ENCODE results near the gene TRPM3. TPM values are rescaled to one million over a fixed set of nuclear protein-coding genes. Genes with fewer than 3 reads are reported as not detected.

The TRPM3 gene
- total RNA-seq, 4 donors from 2014 or later = 0.11 to 1.3 (median 0.21) TPM

- H3K9me3 ChIP-seq = no peaks in the 10 kb centered on the region
- 82% methylated on average over 1 of the region's 1 CpG for WGBS
- H3K36me3 ChIP-seq = no peaks in the 10 kb centered on the region
- DNase-seq (ENCODE audit: low spot score in 2 of 2) = no peak
- H3K4me3 ChIP-seq = no peak overlapping the region
- no peaks in the 10 kb centered on the region for H3K27me3 ChIP-seq
- TF ChIP-seq EP300 (IDR thresholded peaks at IDR 0.05) (no peak), POLR2AphosphoS5 (IDR thresholded peaks at IDR 0.05) (no peak), POLR2A (IDR thresholded peaks at IDR 0.05) (no peak)
- TF ChIP-seq, protein P1, sequence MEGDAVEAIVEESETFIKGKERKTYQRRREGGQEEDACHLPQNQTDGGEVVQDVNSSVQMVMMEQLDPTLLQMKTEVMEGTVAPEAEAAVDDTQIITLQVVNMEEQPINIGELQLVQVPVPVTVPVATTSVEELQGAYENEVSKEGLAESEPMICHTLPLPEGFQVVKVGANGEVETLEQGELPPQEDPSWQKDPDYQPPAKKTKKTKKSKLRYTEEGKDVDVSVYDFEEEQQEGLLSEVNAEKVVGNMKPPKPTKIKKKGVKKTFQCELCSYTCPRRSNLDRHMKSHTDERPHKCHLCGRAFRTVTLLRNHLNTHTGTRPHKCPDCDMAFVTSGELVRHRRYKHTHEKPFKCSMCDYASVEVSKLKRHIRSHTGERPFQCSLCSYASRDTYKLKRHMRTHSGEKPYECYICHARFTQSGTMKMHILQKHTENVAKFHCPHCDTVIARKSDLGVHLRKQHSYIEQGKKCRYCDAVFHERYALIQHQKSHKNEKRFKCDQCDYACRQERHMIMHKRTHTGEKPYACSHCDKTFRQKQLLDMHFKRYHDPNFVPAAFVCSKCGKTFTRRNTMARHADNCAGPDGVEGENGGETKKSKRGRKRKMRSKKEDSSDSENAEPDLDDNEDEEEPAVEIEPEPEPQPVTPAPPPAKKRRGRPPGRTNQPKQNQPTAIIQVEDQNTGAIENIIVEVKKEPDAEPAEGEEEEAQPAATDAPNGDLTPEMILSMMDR (IDR thresholded peaks at IDR 0.05) = no peak
- H3K27ac ChIP-seq = no peak overlapping the region
- H3K4me1 ChIP-seq = no peaks in the 10 kb centered on the region
These were observed 328.6 kb downstream of the TRPM3 start for GRCh38 chr9:70792796-70793195.

- no peak for TF ChIP-seq POLR2A (IDR thresholded peaks at IDR 0.05)
- H3K4me1 ChIP-seq = no peaks in the 10 kb centered on the region
- no peaks in the 10 kb centered on the region for H3K27me3 ChIP-seq
- H3K27ac ChIP-seq = no peak overlapping the region
- H3K4me3 ChIP-seq = no peak overlapping the region
- DNase-seq (ENCODE audit: low spot score in 2 of 2) = no peak
- H3K9me3 ChIP-seq = no peaks in the 10 kb centered on the region
- no peaks in the 10 kb centered on the region for H3K36me3 ChIP-seq
- WGBS = 87% methylated on average over 3 of the region's 3 CpGs
These were observed 329.5 kb downstream of the TRPM3 start for GRCh38 chr9:70791936-70792335.

GRCh38 chr9:70789086-70789485 lies 332.3 kb downstream of the TRPM3 start:
- 73% methylated on average over 1 of the region's 1 CpG for WGBS
- Histone ChIP-seq H3K4me3 (no peak overlapping the region), H3K4me1 (no peaks in the 10 kb centered on the region), H3K27me3 (no peaks in the 10 kb centered on the region), H3K27ac (no peak overlapping the region), H3K36me3 (no peaks in the 10 kb centered on the region), H3K9me3 (no peaks in the 10 kb centered on the region)
- TF ChIP-seq POLR2AphosphoS5 (IDR thresholded peaks at IDR 0.05) (no peak), EP300 (IDR thresholded peaks at IDR 0.05) (no peak), POLR2A (IDR thresholded peaks at IDR 0.05) (no peak)
- TF ChIP-seq, protein P1 (IDR thresholded peaks at IDR 0.05) = no peak
- no peak for DNase-seq (ENCODE audit: low spot score in 2 of 2)

DNA sequence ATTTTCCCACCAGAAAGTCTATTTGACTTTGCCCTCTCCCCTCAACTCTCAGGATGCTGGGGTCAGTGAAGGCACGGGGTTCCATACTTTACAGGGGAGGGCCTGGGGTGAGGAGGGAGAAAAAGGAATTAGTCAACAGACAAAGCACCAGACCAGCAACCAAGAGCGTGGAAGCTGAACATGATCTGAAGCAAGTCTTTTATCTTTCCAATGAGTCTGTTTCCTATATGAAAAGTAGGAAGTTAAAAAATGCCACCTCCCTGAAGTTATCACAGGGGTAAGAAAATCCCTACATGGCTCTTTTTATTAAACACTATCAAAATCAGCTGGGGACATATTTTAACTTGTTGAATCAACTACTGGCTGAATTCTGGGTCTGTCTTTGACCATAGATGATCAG lies 337.0 kb downstream of the TRPM3 start:
- H3K36me3 ChIP-seq = no peaks in the 10 kb centered on the region
- no peaks in the 10 kb centered on the region for H3K4me1 ChIP-seq
- WGBS = 65% methylated on average over 2 of the region's 2 CpGs
- DNase-seq (ENCODE audit: low spot score in 2 of 2) = no peak
- H3K4me3 ChIP-seq = no peak overlapping the region
- H3K27ac ChIP-seq = no peak overlapping the region
- TF ChIP-seq, protein P1 (IDR thresholded peaks at IDR 0.05) = no peak
- TF ChIP-seq POLR2AphosphoS5 (IDR thresholded peaks at IDR 0.05) = no peak
- TF ChIP-seq EP300 (IDR thresholded peaks at IDR 0.05) = no peak
- no peak for TF ChIP-seq POLR2A (IDR thresholded peaks at IDR 0.05)
- no peaks in the 10 kb centered on the region for H3K27me3 ChIP-seq
- no peaks in the 10 kb centered on the region for H3K9me3 ChIP-seq

DNA sequence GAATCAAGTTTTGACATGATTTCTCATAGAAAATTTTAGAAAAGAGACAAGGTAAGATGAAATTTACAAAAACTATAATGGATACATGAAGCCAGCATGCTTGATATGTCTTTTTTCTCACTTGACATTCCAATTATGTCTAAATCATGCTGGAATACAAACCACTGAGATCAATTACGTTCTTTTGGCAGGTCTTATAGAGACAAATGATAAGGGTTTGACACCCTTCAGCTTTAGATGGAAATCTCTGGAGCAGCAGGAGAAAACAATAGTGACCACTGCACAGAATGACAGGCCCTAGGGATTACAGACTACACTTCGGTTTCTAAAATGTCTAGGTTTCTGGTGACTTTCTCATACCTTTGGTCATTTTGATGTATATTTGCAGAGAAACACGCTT lies 342.9 kb downstream of the TRPM3 start:
- H3K27me3 ChIP-seq = no peaks in the 10 kb centered on the region
- no peak overlapping the region for H3K4me3 ChIP-seq
- H3K27ac ChIP-seq = no peak overlapping the region
- no peaks in the 10 kb centered on the region for H3K36me3 ChIP-seq
- no peak for DNase-seq (ENCODE audit: low spot score in 2 of 2)
- TF ChIP-seq, protein P1 (IDR thresholded peaks at IDR 0.05) = no peak
- no peak for TF ChIP-seq EP300 (IDR thresholded peaks at IDR 0.05)
- TF ChIP-seq POLR2AphosphoS5 (IDR thresholded peaks at IDR 0.05) = no peak
- TF ChIP-seq POLR2A (IDR thresholded peaks at IDR 0.05) = no peak
- WGBS = 81% methylated on average over 3 of the region's 3 CpGs
- no peaks in the 10 kb centered on the region for H3K4me1 ChIP-seq
- no peaks in the 10 kb centered on the region for H3K9me3 ChIP-seq

- H3K9me3 ChIP-seq = no peaks in the 10 kb centered on the region
- H3K27ac ChIP-seq = no peak overlapping the region
- H3K4me1 ChIP-seq = no peaks in the 10 kb centered on the region
- TF ChIP-seq EP300 (IDR thresholded peaks at IDR 0.05) (no peak), POLR2A (IDR thresholded peaks at IDR 0.05) (no peak), POLR2AphosphoS5 (IDR thresholded peaks at IDR 0.05) (no peak)
- TF ChIP-seq, protein P1 (IDR thresholded peaks at IDR 0.05) = no peak
- 67% methylated on average over 5 of the region's 5 CpGs for WGBS
- no peaks in the 10 kb centered on the region for H3K36me3 ChIP-seq
- DNase-seq (ENCODE audit: low spot score in 2 of 2) = no peak
- H3K4me3 ChIP-seq = no peak overlapping the region
- no peaks in the 10 kb centered on the region for H3K27me3 ChIP-seq
These were observed 347.8 kb downstream of the TRPM3 start for GRCh38 chr9:70773579-70773978.
